NCI-H1092 treated with DMSO at 0.1 percent for 48 hours (cell line): ENCODE results near the gene MMP24.
"Not testable (repeated sequence)": the region's sequence is repeated elsewhere in the genome, so short reads cannot be mapped to it uniquely, and the experiment has no call there.

ENCODE experiments used
- DNase-seq: peaks from one replicate; lab custom pipeline; 2025; lab: John Stamatoyannopoulos, UW

MMP24 gene

DNA sequence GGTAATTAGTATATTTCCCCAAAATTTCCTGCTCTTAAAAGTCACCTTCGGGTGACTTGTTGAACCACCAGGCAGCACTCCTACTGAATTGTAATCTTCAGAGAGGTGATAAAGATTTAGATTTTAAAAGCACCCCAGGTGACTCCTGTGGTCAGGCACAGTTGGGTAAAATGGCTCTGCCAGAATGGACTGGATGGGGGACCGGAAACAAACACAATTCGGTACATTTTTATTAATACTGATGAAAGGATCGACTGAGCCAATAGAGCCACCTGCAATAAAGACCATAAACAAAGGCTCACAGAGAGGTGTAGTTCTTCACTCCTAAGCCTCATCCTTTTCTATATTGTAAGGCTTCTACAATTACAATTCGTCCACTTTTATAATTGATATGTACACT lies 85.3 kb downstream of the MMP24 start:
- no peak for DNase-seq

DNA sequence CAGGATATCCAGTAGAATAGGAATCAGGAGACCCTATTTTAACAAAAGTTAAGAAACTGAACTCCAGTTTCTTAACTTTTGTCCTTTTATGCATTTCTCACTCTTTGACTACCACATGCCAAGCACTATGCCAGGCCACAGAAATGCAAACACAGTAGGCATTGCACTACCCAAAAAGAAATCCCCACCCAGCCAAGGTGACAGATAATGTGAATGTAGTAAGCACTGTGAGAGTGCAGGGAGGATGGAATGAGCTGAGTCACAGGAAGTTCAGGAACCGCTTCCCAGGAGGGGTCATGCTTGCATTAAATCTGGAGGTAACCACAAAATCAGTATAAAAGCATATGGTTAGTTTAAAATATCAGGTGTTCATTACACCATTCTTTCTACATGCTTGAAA lies 85.8 kb downstream of the MMP24 start:
- DNase-seq = no peak

- no peak for DNase-seq
These were observed 88.5 kb downstream of the MMP24 start for GRCh38 chr20:35314816-35315631.

DNA sequence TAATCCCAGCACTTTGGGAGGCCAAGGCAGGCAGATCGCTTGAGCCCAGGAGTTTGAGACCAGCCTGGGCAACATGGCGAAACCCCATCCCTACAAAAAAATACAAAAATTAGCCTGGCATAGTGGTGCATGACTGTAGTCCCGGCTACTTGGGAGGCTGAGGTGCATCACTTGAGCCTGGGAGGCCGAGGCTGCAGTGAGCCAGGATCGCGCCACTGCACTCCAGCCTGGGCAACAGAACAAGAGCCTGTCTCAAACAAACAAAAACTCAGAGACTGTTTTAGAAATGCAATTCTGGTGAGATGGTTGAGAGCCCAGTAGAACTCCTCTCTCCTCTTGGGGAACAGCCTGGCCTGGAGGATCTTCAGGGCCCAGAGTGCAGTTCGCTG lies 89.1 kb downstream of the MMP24 start:
- DNase-seq = not testable (repeated sequence)

DNA sequence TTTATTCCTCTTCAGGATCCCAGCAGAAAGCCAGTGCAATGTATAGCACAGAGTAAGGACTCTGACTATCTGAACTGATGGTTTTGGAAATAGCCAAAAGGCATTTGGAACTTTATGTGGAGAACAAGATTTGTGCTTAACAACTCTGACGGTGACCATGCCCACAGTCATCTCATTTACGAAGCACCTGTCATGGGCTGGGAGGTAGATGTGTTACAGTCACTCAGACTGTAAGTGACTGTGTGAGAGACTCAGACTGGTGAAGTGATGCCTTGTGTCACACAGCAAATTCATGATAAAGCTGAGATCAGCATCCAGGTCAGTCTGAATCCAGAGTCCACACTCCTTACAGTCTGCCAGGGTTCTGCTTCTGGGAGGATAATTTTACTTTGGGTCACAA lies 89.6 kb downstream of the MMP24 start:
- DNase-seq = no peak

- no peak for DNase-seq
These were observed 91.1 kb downstream of the MMP24 start for GRCh38 chr20:35317416-35318210.

GRCh38 chr20:35318502-35319157 lies 92.1 kb downstream of the MMP24 start:
- DNase-seq = no peak

DNA sequence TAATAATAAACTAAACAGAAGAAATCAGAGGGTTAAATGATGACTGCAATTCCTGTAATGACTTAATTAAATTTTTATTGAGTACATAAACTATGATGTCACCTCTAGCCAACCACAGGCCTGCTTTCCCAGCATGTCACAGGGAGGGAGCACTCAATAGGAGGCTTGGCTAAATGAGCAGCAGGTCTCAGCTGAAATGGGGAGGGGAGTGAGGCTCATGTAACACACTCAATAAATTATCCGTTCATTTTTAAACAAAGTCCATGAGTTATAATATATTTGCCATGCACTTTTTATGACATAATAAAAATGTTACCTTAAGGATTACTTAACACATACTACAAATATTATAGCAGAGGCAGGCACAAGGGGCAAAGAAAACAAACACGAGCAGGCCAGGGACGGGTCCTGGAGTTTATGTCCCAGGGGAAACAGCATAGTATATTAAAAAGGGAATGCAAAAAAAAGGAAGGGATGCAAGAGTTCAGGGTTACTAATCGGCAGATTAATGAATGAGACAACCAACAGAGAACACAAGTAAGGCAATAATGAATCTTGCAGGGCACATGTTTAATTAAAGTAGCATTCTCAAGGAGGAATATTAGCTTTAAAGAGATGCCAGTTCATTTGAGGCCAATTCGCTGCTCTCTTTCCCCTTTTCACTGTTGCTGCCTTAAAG lies 92.8 kb downstream of the MMP24 start:
- no peak for DNase-seq

- DNase-seq = no peak
These were observed 93.3 kb downstream of the MMP24 start for GRCh38 chr20:35319871-35320197.

DNA sequence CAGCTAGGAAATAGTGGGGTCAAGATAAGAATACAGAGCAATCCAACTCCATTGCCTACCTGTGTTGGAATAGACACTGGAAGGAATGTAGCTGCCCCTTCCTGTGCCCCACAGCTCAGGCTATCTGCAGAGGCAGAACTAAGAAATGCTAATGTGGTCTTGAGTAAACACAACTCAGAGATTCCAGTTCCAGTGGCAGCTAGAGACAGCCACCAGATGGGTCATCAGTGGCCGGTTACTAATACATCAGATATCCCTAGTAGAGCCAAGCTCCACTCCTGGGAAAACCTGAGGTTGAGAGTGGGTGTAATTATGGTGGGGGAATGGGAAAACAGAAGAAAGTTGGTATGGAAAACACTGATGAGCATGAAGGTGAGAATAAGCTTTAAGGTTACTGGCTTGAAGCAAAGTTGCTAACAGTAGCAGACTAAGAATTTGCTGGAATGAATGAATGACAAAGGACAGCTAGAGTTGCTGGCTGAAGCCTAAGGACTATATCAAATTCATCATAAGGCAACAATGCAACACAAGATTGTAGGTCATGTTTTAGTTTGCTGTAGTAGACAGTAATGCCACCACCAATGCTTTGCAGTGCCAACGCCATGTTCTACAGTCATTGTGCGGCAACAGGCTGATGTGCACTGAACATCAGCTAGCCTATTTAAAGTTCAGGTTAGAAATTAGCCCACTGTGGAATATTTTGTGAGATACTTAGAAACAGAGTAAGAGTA lies 94.1 kb downstream of the MMP24 start:
- DNase-seq = no peak

DNA sequence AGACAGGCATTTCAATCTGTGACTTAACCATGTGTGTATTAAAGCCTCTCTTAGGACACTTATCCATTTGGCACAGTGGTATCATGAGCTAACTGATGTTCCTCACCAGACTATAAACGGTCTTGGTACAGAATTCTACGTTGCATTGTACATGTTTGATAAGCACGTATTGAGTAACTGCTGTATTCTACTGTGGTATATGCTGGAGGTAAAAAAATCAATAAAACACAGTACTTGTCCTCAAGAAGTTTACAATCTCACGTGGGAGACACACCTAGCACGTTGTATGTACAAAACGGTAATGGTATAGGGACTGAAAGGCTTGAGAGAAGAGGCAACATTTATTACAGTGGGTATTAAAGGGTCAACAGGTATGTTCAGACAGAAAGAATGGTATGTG lies 98.9 kb downstream of the MMP24 start:
- no peak for DNase-seq

DNA sequence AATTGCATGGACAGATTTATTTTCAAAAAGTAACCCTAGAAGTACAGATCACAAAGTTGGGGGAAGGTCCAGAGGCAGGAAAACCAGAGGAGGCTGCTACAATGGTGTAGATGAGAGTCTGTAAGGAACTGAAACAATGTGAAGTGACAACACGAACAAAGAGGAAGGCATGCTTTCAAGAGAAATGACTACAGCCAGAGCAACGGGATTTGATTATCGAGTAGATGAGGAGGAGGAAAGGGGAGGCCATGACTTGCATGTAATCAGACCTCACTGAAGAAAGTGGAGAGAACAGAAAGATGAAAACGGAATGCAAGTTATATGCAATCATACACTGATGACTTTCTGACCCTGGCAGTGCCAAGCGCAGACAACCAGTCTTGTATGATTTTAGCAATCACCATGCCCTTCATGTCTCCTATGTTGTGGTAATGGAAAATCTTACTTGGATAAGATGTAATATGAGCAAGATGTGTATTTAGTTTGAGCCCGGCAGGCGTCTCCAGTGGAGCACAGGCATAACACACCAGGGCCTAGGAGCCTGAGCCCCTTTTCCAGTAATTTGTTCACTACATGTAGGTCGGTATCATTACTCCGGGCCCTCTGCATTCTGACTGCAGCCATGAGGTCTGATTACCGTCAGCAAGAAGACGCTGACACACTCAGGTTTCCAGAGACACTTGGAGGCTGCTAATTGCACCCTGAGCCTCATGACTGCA lies 99.7 kb downstream of the MMP24 start:
- DNase-seq = no peak
